Thyroid gland (tissue), 4 donors: ENCODE measurements around the gene PUSL1. TPM values are rescaled to one million over a fixed set of nuclear protein-coding genes. Genes with fewer than 3 reads are reported as not detected.

Source experiments
- DNase-seq, 2 donors: peaks; one replicate each; pipeline ENCODE4 v3.0.0-alpha.2; 2019
- H3K27ac ChIP-seq, 3 donors: fragments of 200-600 bp; sonication (generic); 1 replicate in 2 of 3; 2 replicates in 1 of 3; pipeline ENCODE4 v1.5.1; 2016 to 2019; ENCODE audit warnings: mild to moderate bottlenecking in 1 of 3, moderate library complexity in 1 of 3
- H3K27me3 ChIP-seq: fragments of 200-600 bp; sonication (generic); one replicate; pipeline ENCODE4 v1.5.1; 2019
- H3K36me3 ChIP-seq, 2 donors: fragments of 200-600 bp; sonication (generic); one replicate each; pipeline ENCODE4 v1.5.1; 2016 to 2019
- H3K4me1 ChIP-seq, 2 donors: fragments of 200-600 bp; sonication (generic); one replicate each; pipeline ENCODE4 v1.5.1; 2017 to 2019
- H3K4me3 ChIP-seq, 3 donors: fragments of 200-600 bp; sonication (generic); replicated peaks in 1 of 3; 1 replicate in 2 of 3; 2 replicates in 1 of 3; pipeline ENCODE4 v1.5.1; 2016; ENCODE audit warnings: mild to moderate bottlenecking in 1 of 3
- H3K9me3 ChIP-seq: fragments of 200-600 bp; sonication (generic); one replicate; pipeline ENCODE4 v1.5.1; 2017
- POLR2A ChIP-seq, 2 donors: fragments of 450-650 bp; IDR thresholded peaks; one replicate each; pipeline ENCODE4 v1.6.1; 2017; ENCODE audit warnings: antibody characterized with exemption in 2 of 2, mild to moderate bottlenecking in 2 of 2, moderate library complexity in 1 of 2
- WGBS, 2 donors: methylation state at CpG; one replicate each; pipeline ENCODE4 v1.1.5; 2017; 5-methylcytosine and 5-hydroxymethylcytosine counted together
- intact Hi-C: fragments of 100-400 bp; cut with DNase I; formaldehyde crosslinking; loops from one replicate; pipeline ENCODE4 v1.15.1; 2023
- total RNA-seq, 4 donors: library from RNA; depleted of rRNA; stranded (reverse); fragments of >200 nt; gene quantifications; one replicate each; pipeline ENCODE4 v1.2.3, GENCODE V29; 2016
- TF ChIP-seq, protein P1 (sequence below), 6 experiments: fragments of 200-600 bp in 3 of 6; fragments of 450-650 bp in 3 of 6; sonication (generic) in 3 of 6; IDR thresholded peaks; one replicate each; pipeline ENCODE4 v1.5.1; 2016 to 2019; ENCODE audit warnings: antibody characterized with exemption in 6 of 6, mild to moderate bottlenecking in 2 of 6, inconsistent platforms in 1 of 6, moderate library complexity in 1 of 6

PUSL1 gene
- total RNA-seq, 4 donors from 2014 or later, result 24.0 to 41.4 (median 28.0) TPM

DNA sequence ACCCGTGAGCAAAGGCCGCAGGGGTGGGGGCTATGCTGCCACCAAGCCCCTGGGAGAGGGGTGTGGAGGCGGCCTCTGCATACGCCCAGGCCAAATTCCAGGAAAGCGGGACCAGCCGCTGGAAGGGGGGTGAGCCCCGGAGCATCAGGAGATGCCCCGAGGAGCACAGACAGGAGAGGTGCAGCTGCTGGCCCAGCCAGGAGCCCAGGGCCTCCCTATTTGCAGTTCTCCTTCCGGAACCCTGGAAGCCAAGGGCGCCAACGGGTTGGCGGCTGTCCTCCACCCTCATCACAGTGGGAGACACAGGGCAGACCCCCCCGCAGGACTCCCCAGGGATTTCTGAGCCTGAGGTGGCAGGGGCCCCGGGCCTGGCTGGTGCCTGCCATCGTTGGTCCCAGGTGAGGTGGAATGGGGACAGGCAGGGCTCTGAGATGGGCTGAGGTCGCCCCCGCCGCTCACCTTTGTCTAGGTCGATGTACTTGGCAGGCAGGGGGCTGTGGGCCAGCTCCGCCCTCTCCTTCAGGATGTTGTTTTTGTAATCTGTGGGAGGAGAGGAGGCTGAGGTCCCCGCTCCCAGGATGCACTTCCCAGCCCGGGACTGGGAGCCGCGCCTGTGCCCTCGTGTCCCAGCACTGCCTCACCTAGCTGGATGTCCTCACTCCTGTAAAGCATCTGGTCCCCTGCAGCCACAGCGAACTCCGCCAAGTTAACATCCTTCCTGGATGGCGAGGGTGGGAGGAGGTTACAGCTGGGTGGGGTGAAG is 45.2 kb downstream of the PUSL1 start:
- Histone ChIP-seq H3K27ac (no peak overlapping the region), H3K4me1 (peaks cover 30 to 62% of the 10 kb centered on the region in 2 donors), H3K4me3 (no peak overlapping the region), H3K27me3 (no peaks in the 10 kb centered on the region), H3K36me3 (peaks cover 0 to 4% of the 10 kb centered on the region in 2 donors), H3K9me3 (no peaks in the 10 kb centered on the region)
- TF ChIP-seq, protein P1, sequence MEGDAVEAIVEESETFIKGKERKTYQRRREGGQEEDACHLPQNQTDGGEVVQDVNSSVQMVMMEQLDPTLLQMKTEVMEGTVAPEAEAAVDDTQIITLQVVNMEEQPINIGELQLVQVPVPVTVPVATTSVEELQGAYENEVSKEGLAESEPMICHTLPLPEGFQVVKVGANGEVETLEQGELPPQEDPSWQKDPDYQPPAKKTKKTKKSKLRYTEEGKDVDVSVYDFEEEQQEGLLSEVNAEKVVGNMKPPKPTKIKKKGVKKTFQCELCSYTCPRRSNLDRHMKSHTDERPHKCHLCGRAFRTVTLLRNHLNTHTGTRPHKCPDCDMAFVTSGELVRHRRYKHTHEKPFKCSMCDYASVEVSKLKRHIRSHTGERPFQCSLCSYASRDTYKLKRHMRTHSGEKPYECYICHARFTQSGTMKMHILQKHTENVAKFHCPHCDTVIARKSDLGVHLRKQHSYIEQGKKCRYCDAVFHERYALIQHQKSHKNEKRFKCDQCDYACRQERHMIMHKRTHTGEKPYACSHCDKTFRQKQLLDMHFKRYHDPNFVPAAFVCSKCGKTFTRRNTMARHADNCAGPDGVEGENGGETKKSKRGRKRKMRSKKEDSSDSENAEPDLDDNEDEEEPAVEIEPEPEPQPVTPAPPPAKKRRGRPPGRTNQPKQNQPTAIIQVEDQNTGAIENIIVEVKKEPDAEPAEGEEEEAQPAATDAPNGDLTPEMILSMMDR (IDR thresholded peaks at IDR 0.05), result no peak
- no peak for TF ChIP-seq POLR2A (IDR thresholded peaks at IDR 0.05)
- intact Hi-C loops, result no loop called here
- WGBS, 2 donors, result 44 to 64% methylated on average over 18 to 20 of the region's 28 CpGs
- peak; percentile 40 to 42 for DNase-seq

DNA sequence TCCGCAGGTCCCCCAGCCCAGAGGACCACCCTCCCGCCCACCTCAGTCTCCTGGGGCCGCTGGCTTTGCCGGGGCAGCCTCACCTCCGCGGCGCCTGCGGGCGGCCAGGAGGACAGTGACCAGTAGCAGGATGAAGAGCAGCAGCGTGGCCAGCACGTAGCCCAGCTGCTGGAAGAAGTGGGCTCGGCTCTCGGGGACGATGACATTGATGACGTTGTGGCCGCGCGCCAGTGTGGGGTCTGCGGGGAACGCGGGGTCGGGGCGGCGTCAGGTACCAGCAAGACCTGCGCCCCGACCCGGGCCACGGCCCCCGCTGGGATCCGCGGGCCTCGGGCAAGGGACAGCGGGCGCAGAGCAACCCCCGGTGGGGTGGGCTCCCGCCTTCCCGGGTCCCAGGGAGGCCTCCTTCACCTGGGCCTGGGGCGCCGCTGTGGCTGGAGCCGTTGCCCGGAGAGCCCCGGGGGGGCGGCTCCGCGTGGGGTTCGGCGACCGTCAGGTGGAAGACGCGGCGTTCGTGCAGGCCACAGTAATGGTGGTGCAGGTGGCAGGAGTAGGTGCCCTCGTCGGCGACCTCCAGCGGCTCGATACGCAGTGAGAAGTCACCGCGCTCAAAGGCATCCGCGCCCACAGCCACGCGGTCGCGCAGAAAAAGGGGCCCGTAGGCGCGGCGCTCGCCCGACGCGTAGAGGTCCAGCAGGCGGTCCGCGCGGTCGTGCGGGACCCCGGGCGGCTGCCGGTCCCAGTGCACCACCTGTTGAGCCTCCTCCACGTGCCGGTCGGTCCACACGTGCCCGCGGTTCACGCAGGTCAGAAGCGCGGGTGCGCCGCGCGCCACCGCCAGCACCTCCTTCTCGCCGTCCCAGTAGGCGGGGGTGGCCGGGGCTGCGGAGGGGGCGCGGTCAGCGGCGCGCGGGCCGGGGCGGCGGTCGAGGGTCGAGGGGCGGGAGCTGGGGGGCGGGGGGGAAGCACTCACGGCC is 46.2 kb downstream of the PUSL1 start:
- Histone ChIP-seq H3K27ac (no peak overlapping the region), H3K9me3 (no peaks in the 10 kb centered on the region), H3K4me3 (peak overlapping the region in 1 of 3 donors; percentile 4), H3K4me1 (peaks cover 40 to 72% of the 10 kb centered on the region in 2 donors), H3K36me3 (peaks cover 0 to 4% of the 10 kb centered on the region in 2 donors), H3K27me3 (no peaks in the 10 kb centered on the region)
- peak in 1 of 2 donors; percentile 2 for DNase-seq
- no peak for TF ChIP-seq POLR2A (IDR thresholded peaks at IDR 0.05)
- TF ChIP-seq, protein P1 (IDR thresholded peaks at IDR 0.05), result no peak
- WGBS, 2 donors, result 69 to 76% methylated on average over 55 to 66 of the region's 116 CpGs
- intact Hi-C loops, result loop anchor here (5.0 kb wide), 1 partner anchor 37 kb away; no protein-coding TSS in a partner anchor

DNA sequence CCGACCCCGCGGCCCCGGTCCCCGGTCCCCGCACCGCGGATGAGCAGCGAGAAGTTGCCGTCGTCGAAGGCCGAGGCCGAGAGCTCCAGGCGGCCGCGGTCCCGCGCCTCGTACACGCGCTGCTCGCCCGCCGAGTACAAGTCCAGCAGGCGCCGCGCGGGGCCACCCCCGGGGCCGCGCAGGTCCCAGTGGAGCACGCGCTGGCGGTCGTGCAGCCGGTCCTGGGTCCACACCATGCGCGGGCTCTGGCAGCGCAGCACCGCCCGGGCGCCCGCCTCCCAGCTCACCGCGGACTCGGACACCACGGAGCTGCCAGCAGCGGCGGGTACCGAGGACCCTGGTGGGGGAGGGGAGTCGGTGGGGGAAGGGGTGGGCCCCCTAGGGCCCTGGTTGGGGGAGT is 47.0 kb downstream of the PUSL1 start:
- TF ChIP-seq POLR2A (IDR thresholded peaks at IDR 0.05), result no peak
- TF ChIP-seq, protein P1 (IDR thresholded peaks at IDR 0.05), result no peak
- peak in 1 of 2 donors; percentile 39 for DNase-seq
- peaks cover 0 to 4% of the 10 kb centered on the region in 2 donors for H3K36me3 ChIP-seq
- no peaks in the 10 kb centered on the region for H3K9me3 ChIP-seq
- no peak overlapping the region for H3K4me3 ChIP-seq
- no peak overlapping the region for H3K27ac ChIP-seq
- intact Hi-C loops, result loop anchor here (5.0 kb wide), 1 partner anchor 38 kb away; no protein-coding TSS in a partner anchor
- no peaks in the 10 kb centered on the region for H3K27me3 ChIP-seq
- H3K4me1 ChIP-seq, result peaks cover 47 to 81% of the 10 kb centered on the region in 2 donors
- 12 to 13% methylated on average over 3 to 23 of the region's 52 CpGs for WGBS, 2 donors

DNA sequence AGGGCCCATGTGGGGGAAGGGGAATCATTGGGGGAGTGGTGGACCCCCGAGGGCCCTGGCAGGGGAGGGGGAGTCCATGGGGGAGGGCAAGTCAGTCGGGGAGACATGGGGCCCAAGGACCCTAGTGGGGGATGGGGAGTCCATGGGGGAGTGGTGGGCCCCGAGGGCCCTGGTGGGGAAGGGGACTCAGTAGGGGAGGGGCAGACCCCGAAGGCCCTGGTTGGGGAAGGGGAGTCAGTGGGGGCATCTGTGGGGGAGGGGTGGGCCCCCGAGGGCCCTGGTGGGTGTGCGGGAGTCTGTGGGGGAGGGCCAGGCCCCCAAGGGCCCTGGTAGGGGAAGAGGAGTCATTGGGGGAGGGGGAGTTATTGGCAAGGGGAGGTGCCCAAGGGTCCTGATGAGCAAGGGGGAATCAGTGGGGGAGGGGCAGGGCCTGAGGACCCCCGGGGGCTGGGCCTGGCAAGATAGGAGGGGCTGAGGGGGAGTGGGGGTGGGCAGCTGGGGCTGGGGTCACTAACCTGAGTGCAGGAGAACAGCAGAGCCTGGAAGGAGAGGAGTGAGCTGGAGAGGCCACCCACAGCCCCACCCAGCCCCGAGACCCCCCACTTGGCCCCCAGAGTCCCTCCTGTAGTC is 47.9 kb downstream of the PUSL1 start:
- no peaks in the 10 kb centered on the region for H3K9me3 ChIP-seq
- WGBS, 2 donors, result 20 to 28% methylated on average over 5 to 8 of the region's 8 CpGs
- no peak for DNase-seq
- H3K27ac ChIP-seq, result peak overlapping the region in 2 of 3 donors; percentile 86 to 87
- H3K4me3 ChIP-seq, result no peak overlapping the region
- H3K4me1 ChIP-seq, result peaks cover 46 to 89% of the 10 kb centered on the region in 2 donors
- H3K27me3 ChIP-seq, result no peaks in the 10 kb centered on the region
- TF ChIP-seq POLR2A (IDR thresholded peaks at IDR 0.05), result no peak
- TF ChIP-seq, protein P1 (IDR thresholded peaks at IDR 0.05), result no peak
- intact Hi-C loops, result loop anchor here (5.0 kb wide), 1 partner anchor 39 kb away; no protein-coding TSS in a partner anchor
- H3K36me3 ChIP-seq, result peaks cover 0 to 4% of the 10 kb centered on the region in 2 donors
